ENCODE results near the gene SPIB. TPM values are rescaled to one million over a fixed set of nuclear protein-coding genes. Genes with fewer than 3 reads are reported as not detected.

SPIB gene
- total RNA-seq, 1 experiment from 2014 or later, result 0.50 TPM

GRCh38 chr19:50460161-50460765 is 41.5 kb downstream of the SPIB start:
- CTCF ChIA-PET, result interaction anchor here (0.6 to 1.7 kb wide), 19 partner anchors 10 to 264 kb away, joined by 3 to 44 read pairs (median 5); partner anchors contain the start of genes KCNC3, MYBPC2, NR1H2 and POLD1
- peaks cover 7% of the 10 kb centered on the region for H3K4me1 Mint-ChIP-seq (ENCODE audit: low read depth, unreplicated experiment)
- intact Hi-C loops (cut with micrococcal nuclease; ENCODE audit: unreplicated experiment), result loop anchor here (1.0 to 2.0 kb wide), 3 partner anchors 45 to 103 kb away; partner anchors contain the start of gene NR1H2
- POLR2A ChIA-PET, result interaction anchor here (0.6 to 2.2 kb wide), 7 partner anchors 48 to 127 kb away, joined by 3 to 18 read pairs (median 4); partner anchors contain the start of genes JOSD2, NR1H2 and POLD1
- no peak overlapping the region for H3K4me3 ChIP-seq (ENCODE audit: low read depth, low read length)
- no peaks in the 10 kb centered on the region for H3K36me3 Mint-ChIP-seq (ENCODE audit: insufficient read depth, unreplicated experiment)
- H3K4me1 ChIP-seq, result peaks cover 21% of the 10 kb centered on the region
- H3K27me3 ChIP-seq (replicated peaks; ENCODE audit: control insufficient read depth, insufficient read depth, low read length), result no peaks in the 10 kb centered on the region
- no peaks in the 10 kb centered on the region for H3K36me3 ChIP-seq (ENCODE audit: control insufficient read depth, insufficient read depth, low read length)
- peak overlapping the region; percentile 48 for H3K27ac Mint-ChIP-seq (ENCODE audit: unreplicated experiment)
- H3K9me3 Mint-ChIP-seq (ENCODE audit: unreplicated experiment), result peaks cover 19% of the 10 kb centered on the region
- H3K27me3 Mint-ChIP-seq (ENCODE audit: insufficient read depth, unreplicated experiment), result no peaks in the 10 kb centered on the region
- H3K9me3 ChIP-seq, result no peaks in the 10 kb centered on the region
- TF ChIP-seq, protein P1, sequence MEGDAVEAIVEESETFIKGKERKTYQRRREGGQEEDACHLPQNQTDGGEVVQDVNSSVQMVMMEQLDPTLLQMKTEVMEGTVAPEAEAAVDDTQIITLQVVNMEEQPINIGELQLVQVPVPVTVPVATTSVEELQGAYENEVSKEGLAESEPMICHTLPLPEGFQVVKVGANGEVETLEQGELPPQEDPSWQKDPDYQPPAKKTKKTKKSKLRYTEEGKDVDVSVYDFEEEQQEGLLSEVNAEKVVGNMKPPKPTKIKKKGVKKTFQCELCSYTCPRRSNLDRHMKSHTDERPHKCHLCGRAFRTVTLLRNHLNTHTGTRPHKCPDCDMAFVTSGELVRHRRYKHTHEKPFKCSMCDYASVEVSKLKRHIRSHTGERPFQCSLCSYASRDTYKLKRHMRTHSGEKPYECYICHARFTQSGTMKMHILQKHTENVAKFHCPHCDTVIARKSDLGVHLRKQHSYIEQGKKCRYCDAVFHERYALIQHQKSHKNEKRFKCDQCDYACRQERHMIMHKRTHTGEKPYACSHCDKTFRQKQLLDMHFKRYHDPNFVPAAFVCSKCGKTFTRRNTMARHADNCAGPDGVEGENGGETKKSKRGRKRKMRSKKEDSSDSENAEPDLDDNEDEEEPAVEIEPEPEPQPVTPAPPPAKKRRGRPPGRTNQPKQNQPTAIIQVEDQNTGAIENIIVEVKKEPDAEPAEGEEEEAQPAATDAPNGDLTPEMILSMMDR (IDR thresholded peaks at IDR 0.05; ENCODE audit: insufficient read depth in 1 of 2, low read depth in 1 of 2, low read length in 1 of 2, severe bottlenecking in 1 of 2, unreplicated experiment in 1 of 2), result peak; percentile 28 to 71
- peak overlapping the region; percentile 28 for H3K4me3 Mint-ChIP-seq (ENCODE audit: unreplicated experiment)
- peak; percentile 84 to 88 for DNase-seq
- BruUV-seq (replicated peaks), result no TSS peak

DNA sequence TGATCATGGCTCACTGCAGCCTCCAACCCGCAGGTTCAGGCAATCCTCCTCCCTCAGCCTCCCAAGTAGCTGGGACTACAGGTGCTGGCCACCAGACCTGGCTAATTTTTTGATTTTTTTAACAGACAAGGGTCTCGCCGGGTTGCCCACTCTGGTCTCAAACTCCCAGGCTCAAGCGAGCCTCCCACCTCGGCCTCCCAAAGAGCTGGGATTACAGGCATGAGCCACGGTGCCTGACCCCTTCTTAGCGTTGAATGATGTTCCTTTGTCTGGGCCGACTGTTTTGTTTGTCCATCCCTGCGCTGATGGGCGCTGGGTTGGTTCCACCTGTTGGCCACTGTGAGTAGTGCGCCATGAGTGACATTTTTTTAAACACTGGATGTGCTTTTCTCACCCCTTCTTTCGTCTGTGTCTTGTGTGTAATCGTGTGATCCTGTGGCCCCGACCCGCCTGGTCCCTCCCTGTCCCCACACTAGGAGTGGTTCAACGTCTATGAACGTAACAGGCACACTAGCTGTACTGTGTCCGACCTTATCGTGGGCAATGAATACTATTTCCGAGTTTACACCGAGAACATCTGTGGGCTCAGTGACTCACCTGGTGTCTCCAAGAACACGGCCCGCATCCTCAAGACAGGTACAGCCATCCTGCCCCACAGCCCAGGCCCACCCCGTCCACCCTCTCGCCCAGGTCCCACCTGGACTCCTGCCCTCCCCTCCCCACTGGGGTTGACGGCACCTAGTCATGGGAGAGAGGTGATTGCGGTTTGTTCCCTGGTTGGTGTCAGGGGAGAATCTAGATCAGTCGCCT is 42.5 kb downstream of the SPIB start:
- CTCF ChIA-PET, result interaction anchor here (0.6 to 1.7 kb wide), 19 partner anchors 11 to 263 kb away, joined by 3 to 44 read pairs (median 4); partner anchors contain the start of genes KCNC3, MYBPC2, NR1H2 and POLD1
- DNase-seq, result peak; percentile 79 to 83
- no peaks in the 10 kb centered on the region for H3K27me3 ChIP-seq (replicated peaks; ENCODE audit: control insufficient read depth, insufficient read depth, low read length)
- POLR2A ChIA-PET, result interaction anchor here (1.0 to 2.2 kb wide), 6 partner anchors 50 to 128 kb away, joined by 3 to 18 read pairs (median 5); partner anchors contain the start of genes JOSD2, NR1H2 and POLD1
- BruUV-seq (replicated peaks), result no TSS peak
- no peaks in the 10 kb centered on the region for H3K36me3 ChIP-seq (ENCODE audit: control insufficient read depth, insufficient read depth, low read length)
- H3K27ac Mint-ChIP-seq (ENCODE audit: unreplicated experiment), result peak overlapping the region; percentile 56
- H3K27me3 Mint-ChIP-seq (ENCODE audit: insufficient read depth, unreplicated experiment), result no peaks in the 10 kb centered on the region
- intact Hi-C loops (cut with micrococcal nuclease; ENCODE audit: unreplicated experiment), result loop anchor here (1.0 to 2.0 kb wide), 4 partner anchors 30 to 93 kb away; partner anchors contain the start of gene NR1H2
- H3K9me3 Mint-ChIP-seq (ENCODE audit: unreplicated experiment), result peaks cover 9% of the 10 kb centered on the region
- H3K4me3 ChIP-seq (ENCODE audit: low read depth, low read length), result no peak overlapping the region
- peak overlapping the region; percentile 33 for H3K4me3 Mint-ChIP-seq (ENCODE audit: unreplicated experiment)
- H3K9me3 ChIP-seq, result no peaks in the 10 kb centered on the region
- no peaks in the 10 kb centered on the region for H3K36me3 Mint-ChIP-seq (ENCODE audit: insufficient read depth, unreplicated experiment)
- peaks cover 21% of the 10 kb centered on the region for H3K4me1 ChIP-seq
- H3K4me1 Mint-ChIP-seq (ENCODE audit: low read depth, unreplicated experiment), result peaks cover 7% of the 10 kb centered on the region
- TF ChIP-seq, protein P1 (IDR thresholded peaks at IDR 0.05; ENCODE audit: insufficient read depth in 1 of 2, low read depth in 1 of 2, low read length in 1 of 2, severe bottlenecking in 1 of 2, unreplicated experiment in 1 of 2), result peak; percentile 89 to 91

- no peaks in the 10 kb centered on the region for H3K36me3 Mint-ChIP-seq (ENCODE audit: insufficient read depth, unreplicated experiment)
- Histone ChIP-seq H3K4me1 (peaks cover 28% of the 10 kb centered on the region), H3K27me3 (replicated peaks; ENCODE audit: control insufficient read depth, insufficient read depth, low read length) (no peaks in the 10 kb centered on the region), H3K9me3 (no peaks in the 10 kb centered on the region), H3K4me3 (ENCODE audit: low read depth, low read length) (no peak overlapping the region), H3K36me3 (ENCODE audit: control insufficient read depth, insufficient read depth, low read length) (no peaks in the 10 kb centered on the region)
- peaks cover 7% of the 10 kb centered on the region for H3K4me1 Mint-ChIP-seq (ENCODE audit: low read depth, unreplicated experiment)
- no peak overlapping the region for H3K27ac Mint-ChIP-seq (ENCODE audit: unreplicated experiment)
- H3K9me3 Mint-ChIP-seq (ENCODE audit: unreplicated experiment), result no peaks in the 10 kb centered on the region
- intact Hi-C loops (cut with micrococcal nuclease; ENCODE audit: unreplicated experiment), result no loop called here
- TF ChIP-seq, protein P1 (IDR thresholded peaks at IDR 0.05; ENCODE audit: insufficient read depth in 1 of 2, low read depth in 1 of 2, low read length in 1 of 2, severe bottlenecking in 1 of 2, unreplicated experiment in 1 of 2), result no peak
- H3K4me3 Mint-ChIP-seq (ENCODE audit: unreplicated experiment), result no peak overlapping the region
- ChIA-PET CTCF (interaction anchor here (1.0 to 1.2 kb wide), 2 partner anchors 30 to 106 kb away, joined by 3 to 4 read pairs; partner anchors contain the start of gene MYBPC2), POLR2A (no interaction called here)
- H3K27me3 Mint-ChIP-seq (ENCODE audit: insufficient read depth, unreplicated experiment), result no peaks in the 10 kb centered on the region
- DNase-seq, result no peak
- no TSS peak for BruUV-seq (replicated peaks)
Measured at GRCh38 chr19:50462970-50463369, 44.2 kb downstream of the SPIB start.
